ENCODE data around the gene MRPL32.

DNA sequence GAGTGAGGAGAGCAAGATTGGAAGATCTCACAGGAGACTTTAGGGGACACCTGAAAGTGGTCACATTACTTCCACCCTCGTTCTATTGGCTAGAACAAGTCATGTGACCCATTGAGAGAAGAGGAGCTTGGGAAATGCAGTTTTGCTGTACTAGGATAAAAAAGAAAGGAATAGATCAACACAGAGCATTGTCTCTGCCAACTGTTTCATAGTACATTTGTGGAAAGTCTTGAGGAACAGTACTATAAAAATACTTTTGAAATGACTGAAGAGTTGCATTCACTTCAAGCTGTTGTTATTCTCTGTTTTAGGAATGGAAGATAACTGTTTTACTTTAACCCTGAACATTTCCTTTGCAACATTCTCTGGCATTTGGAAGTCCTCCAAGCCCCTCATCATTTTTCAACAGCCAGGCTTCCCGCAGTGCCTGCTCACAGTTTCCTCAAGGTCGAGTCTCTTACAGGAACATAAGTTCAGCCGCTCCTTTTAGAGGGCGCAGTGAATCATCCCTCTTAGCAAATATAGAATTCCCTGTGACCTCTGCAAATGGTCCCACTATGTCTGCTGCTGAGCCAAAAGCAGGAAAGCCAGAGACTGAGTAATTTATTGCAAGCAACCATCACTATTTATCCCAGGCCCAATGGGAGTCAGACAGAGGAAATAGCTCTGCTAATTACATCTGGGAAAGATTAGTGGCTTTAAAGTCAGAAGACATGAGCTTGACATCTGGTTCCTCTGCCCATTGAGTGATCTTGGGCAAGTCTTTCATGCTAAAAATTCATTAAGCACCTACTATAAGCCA is 40.7 kb downstream of the MRPL32 start:
- TF ChIP-seq, protein P1, sequence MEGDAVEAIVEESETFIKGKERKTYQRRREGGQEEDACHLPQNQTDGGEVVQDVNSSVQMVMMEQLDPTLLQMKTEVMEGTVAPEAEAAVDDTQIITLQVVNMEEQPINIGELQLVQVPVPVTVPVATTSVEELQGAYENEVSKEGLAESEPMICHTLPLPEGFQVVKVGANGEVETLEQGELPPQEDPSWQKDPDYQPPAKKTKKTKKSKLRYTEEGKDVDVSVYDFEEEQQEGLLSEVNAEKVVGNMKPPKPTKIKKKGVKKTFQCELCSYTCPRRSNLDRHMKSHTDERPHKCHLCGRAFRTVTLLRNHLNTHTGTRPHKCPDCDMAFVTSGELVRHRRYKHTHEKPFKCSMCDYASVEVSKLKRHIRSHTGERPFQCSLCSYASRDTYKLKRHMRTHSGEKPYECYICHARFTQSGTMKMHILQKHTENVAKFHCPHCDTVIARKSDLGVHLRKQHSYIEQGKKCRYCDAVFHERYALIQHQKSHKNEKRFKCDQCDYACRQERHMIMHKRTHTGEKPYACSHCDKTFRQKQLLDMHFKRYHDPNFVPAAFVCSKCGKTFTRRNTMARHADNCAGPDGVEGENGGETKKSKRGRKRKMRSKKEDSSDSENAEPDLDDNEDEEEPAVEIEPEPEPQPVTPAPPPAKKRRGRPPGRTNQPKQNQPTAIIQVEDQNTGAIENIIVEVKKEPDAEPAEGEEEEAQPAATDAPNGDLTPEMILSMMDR (IDR thresholded peaks at IDR 0.05), result no peak
- no peak for TF ChIP-seq POLR2A (IDR thresholded peaks at IDR 0.05)
